ENCODE measurements around the gene ITGBL1. TPM values are rescaled to one million over a fixed set of nuclear protein-coding genes. Genes with fewer than 3 reads are reported as not detected.

ITGBL1 gene
- total RNA-seq, 2 experiments from 2014 or later, result not detected

DNA sequence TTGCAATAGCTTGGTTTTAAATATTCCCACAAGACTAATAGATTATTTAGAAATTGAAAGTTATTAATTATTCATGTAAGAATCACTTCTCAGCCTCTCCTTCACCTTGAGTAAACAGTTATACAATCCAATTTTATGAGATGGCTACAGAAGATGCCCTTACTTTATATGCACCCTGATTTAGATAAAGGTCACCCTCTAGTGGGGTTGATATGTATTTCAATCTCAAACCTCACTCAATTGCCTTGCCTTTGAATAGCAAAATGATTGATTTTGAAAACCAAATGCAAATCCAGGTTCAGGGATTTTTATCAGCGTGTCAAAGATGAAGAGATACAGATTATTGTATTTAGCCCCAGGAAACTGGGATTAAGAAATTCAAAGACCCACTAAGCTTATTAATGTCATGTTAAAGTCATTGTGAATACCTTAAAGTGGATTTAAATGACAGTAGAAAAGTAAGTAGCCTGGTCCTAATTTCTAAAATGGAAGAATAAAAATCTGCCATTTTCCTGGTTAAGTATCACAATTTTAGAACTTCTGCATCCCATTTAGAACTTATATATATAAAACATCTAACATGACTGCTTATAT is 305.1 kb downstream of the ITGBL1 start:
- Histone ChIP-seq H3K36me3 (ENCODE audit: insufficient read depth, low read length) (no peaks in the 10 kb centered on the region), H3K9me3 (ENCODE audit: control insufficient read depth in 1 of 2, insufficient read depth in 1 of 2, low read length in 2 of 2) (no peaks in the 10 kb centered on the region), H3K4me3 (ENCODE audit: low read length) (no peak overlapping the region), H3K27me3 (ENCODE audit: control insufficient read depth in 1 of 2, insufficient read depth in 2 of 2, low read length in 2 of 2) (no peaks in the 10 kb centered on the region), H3K4me1 (ENCODE audit: insufficient read depth, low read length) (no peaks in the 10 kb centered on the region), H3K27ac (ENCODE audit: low read depth in 1 of 2, low read length in 2 of 2) (no peak overlapping the region)
- ChIA-PET CTCF (interaction anchor here (3.1 kb wide), 1 partner anchor 612 kb away, joined by 7 read pairs; no protein-coding TSS in a partner anchor), POLR2A (no interaction called here)
- no peaks in the 10 kb centered on the region for H3K9me3 Mint-ChIP-seq
- peaks cover 9% of the 10 kb centered on the region for H3K27me3 Mint-ChIP-seq
- H3K4me3 Mint-ChIP-seq, result no peak overlapping the region
- TF ChIP-seq, protein P1, sequence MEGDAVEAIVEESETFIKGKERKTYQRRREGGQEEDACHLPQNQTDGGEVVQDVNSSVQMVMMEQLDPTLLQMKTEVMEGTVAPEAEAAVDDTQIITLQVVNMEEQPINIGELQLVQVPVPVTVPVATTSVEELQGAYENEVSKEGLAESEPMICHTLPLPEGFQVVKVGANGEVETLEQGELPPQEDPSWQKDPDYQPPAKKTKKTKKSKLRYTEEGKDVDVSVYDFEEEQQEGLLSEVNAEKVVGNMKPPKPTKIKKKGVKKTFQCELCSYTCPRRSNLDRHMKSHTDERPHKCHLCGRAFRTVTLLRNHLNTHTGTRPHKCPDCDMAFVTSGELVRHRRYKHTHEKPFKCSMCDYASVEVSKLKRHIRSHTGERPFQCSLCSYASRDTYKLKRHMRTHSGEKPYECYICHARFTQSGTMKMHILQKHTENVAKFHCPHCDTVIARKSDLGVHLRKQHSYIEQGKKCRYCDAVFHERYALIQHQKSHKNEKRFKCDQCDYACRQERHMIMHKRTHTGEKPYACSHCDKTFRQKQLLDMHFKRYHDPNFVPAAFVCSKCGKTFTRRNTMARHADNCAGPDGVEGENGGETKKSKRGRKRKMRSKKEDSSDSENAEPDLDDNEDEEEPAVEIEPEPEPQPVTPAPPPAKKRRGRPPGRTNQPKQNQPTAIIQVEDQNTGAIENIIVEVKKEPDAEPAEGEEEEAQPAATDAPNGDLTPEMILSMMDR (IDR thresholded peaks at IDR 0.05), result no peak
- no peaks in the 10 kb centered on the region for H3K36me3 Mint-ChIP-seq (ENCODE audit: low read depth)
- no peaks in the 10 kb centered on the region for H3K4me1 Mint-ChIP-seq (ENCODE audit: low read depth)
- intact Hi-C loops (cut with DNase I, micrococcal nuclease), result loop anchor here (2.0 to 10.0 kb wide), 3 partner anchors 240 to 613 kb away; no protein-coding TSS in a partner anchor
- DNase-seq, result peak in 3 of 14 experiments; percentile 36 to 55 (median 44)
- no peak overlapping the region for H3K27ac Mint-ChIP-seq
- ATAC-seq (ENCODE audit: poor library complexity), result no peak

DNA sequence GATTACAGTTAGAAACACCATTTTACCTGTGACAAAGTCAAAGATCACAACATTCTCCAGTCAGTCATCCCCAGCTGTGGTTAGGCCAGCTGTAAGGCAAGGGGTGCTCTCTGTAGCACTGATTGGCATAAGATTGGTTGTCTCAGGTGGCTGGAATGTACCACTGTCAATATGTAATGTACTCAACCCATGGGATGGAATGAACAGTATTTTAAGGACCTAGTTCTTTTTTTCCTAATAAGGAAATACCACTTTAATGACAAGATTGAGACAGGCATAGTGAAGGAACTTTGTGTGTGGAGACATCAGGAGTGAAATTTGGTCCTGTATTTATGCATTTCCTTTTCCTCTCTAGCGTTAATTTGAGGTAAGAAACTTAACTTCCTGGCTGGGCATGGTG is 310.7 kb downstream of the ITGBL1 start:
- peaks cover 22% of the 10 kb centered on the region for H3K27me3 Mint-ChIP-seq
- H3K4me1 ChIP-seq (ENCODE audit: insufficient read depth, low read length), result no peaks in the 10 kb centered on the region
- H3K4me3 Mint-ChIP-seq, result no peak overlapping the region
- H3K36me3 Mint-ChIP-seq (ENCODE audit: low read depth), result no peaks in the 10 kb centered on the region
- ChIA-PET CTCF (no interaction called here), POLR2A (no interaction called here)
- H3K4me3 ChIP-seq (ENCODE audit: low read length), result no peak overlapping the region
- DNase-seq (no peak), ATAC-seq (ENCODE audit: poor library complexity) (no peak)
- H3K9me3 Mint-ChIP-seq, result no peaks in the 10 kb centered on the region
- no peaks in the 10 kb centered on the region for H3K27me3 ChIP-seq (ENCODE audit: control insufficient read depth in 1 of 2, insufficient read depth in 2 of 2, low read length in 2 of 2)
- no peaks in the 10 kb centered on the region for H3K9me3 ChIP-seq (ENCODE audit: control insufficient read depth in 1 of 2, insufficient read depth in 1 of 2, low read length in 2 of 2)
- TF ChIP-seq, protein P1 (IDR thresholded peaks at IDR 0.05), result no peak
- H3K27ac Mint-ChIP-seq, result no peak overlapping the region
- H3K36me3 ChIP-seq (ENCODE audit: insufficient read depth, low read length), result no peaks in the 10 kb centered on the region
- intact Hi-C loops (cut with DNase I, micrococcal nuclease), result no loop called here
- no peaks in the 10 kb centered on the region for H3K4me1 Mint-ChIP-seq (ENCODE audit: low read depth)
- no peak overlapping the region for H3K27ac ChIP-seq (ENCODE audit: low read depth in 1 of 2, low read length in 2 of 2)

Other genes starting within 250 kb of the ITGBL1 start
- not detected for gene NALCN, start 36.2 kb upstream of the ITGBL1 start, total RNA-seq